ENCODE results near the gene GNPDA1. TPM values are rescaled to one million over a fixed set of nuclear protein-coding genes. Genes with fewer than 3 reads are reported as not detected.

The GNPDA1 gene
- total RNA-seq, 1 donor from 2014 or later = 36.2 TPM

DNA sequence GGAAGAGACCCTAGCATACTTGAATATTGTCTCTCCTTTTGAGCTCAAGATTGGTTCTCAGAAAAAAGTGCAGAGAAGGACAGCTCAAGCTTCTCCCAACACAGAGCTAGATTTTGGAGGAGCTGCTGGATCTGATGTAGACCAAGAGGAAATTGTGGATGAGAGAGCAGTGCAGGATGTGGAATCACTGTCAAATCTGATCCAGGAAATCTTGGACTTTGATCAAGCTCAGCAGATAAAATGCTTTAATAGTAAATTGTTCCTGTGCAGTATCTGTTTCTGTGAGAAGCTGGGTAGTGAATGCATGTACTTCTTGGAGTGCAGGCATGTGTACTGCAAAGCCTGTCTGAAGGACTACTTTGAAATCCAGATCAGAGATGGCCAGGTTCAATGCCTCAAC is 34.4 kb downstream of the GNPDA1 start:
- TF ChIP-seq, protein P1, sequence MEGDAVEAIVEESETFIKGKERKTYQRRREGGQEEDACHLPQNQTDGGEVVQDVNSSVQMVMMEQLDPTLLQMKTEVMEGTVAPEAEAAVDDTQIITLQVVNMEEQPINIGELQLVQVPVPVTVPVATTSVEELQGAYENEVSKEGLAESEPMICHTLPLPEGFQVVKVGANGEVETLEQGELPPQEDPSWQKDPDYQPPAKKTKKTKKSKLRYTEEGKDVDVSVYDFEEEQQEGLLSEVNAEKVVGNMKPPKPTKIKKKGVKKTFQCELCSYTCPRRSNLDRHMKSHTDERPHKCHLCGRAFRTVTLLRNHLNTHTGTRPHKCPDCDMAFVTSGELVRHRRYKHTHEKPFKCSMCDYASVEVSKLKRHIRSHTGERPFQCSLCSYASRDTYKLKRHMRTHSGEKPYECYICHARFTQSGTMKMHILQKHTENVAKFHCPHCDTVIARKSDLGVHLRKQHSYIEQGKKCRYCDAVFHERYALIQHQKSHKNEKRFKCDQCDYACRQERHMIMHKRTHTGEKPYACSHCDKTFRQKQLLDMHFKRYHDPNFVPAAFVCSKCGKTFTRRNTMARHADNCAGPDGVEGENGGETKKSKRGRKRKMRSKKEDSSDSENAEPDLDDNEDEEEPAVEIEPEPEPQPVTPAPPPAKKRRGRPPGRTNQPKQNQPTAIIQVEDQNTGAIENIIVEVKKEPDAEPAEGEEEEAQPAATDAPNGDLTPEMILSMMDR (IDR thresholded peaks at IDR 0.05) = no peak
- no peak overlapping the region for H3K27ac ChIP-seq
- peaks cover 94% of the 10 kb centered on the region for H3K36me3 ChIP-seq
- intact Hi-C loops (cut with DNase I) = no loop called here
- DNase-seq (no peak), ATAC-seq (no peak)
- peaks cover 7% of the 10 kb centered on the region for H3K4me1 ChIP-seq
- no peaks in the 10 kb centered on the region for H3K9me3 ChIP-seq
- no peaks in the 10 kb centered on the region for H3K27me3 ChIP-seq
- H3K4me3 ChIP-seq = no peak overlapping the region

DNA sequence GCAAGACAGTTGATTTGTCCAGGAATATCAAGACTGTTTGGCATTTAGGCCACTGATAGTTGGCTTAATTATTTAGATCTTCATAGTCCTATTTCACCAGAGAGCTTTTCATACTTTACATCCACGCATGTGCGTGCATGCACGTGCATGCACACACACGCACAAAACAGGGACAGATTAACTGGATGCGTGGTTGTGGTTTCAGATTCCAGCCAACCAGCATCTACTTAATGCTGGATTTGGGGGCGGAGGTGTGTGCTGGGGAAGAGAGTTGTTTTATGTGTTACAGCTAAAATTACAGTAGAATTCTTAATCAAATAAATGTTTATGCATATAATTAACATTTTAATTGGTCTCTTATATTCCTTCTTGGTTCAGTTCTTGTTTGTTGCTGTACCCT is 36.7 kb downstream of the GNPDA1 start:
- no peak for ATAC-seq
- no peak for DNase-seq
- no peaks in the 10 kb centered on the region for H3K27me3 ChIP-seq
- no peak overlapping the region for H3K4me3 ChIP-seq
- H3K9me3 ChIP-seq = no peaks in the 10 kb centered on the region
- H3K36me3 ChIP-seq = peaks cover 87% of the 10 kb centered on the region
- intact Hi-C loops (cut with DNase I) = no loop called here
- peaks cover 7% of the 10 kb centered on the region for H3K4me1 ChIP-seq
- TF ChIP-seq, protein P1 (IDR thresholded peaks at IDR 0.05) = no peak
- H3K27ac ChIP-seq = no peak overlapping the region

DNA sequence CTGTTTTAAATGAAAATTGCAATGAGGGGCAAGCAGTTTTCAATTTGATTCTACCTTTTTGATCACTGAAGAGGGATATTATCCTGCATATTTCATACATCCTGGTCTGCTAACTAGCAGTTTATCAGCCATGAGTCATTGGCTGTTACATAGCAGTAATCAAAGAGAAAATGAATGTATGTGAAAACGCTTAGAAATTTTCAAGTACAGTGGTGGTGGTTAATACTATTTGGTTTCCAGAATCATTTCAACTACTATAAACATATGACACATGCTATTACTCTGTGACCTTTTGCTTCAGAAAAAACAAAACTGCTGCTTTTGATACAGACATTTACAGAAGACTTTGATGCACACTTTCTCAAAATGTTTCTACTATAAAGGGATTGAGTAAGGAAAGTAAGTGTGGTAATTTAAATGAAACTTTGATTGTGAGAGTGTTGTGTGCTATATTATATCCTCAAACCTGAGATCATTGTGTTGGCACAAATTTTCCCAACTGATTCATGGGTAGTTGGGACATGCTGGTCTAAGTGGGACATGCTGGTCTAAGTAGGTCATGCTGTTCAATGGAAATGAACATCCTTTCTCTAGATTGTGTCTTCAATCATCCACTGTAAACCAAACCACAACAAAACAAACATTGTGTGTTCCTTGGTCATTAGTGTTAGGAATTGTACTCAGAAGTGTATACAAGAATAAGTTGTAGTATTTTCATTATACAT is 38.8 kb downstream of the GNPDA1 start:
- Histone ChIP-seq H3K36me3 (peaks cover 67% of the 10 kb centered on the region), H3K27ac (no peak overlapping the region), H3K4me3 (no peak overlapping the region), H3K4me1 (peaks cover 20% of the 10 kb centered on the region), H3K9me3 (no peaks in the 10 kb centered on the region), H3K27me3 (no peaks in the 10 kb centered on the region)
- intact Hi-C loops (cut with DNase I) = no loop called here
- DNase-seq (no peak), ATAC-seq (no peak)
- TF ChIP-seq, protein P1 (IDR thresholded peaks at IDR 0.05) = no peak

DNA sequence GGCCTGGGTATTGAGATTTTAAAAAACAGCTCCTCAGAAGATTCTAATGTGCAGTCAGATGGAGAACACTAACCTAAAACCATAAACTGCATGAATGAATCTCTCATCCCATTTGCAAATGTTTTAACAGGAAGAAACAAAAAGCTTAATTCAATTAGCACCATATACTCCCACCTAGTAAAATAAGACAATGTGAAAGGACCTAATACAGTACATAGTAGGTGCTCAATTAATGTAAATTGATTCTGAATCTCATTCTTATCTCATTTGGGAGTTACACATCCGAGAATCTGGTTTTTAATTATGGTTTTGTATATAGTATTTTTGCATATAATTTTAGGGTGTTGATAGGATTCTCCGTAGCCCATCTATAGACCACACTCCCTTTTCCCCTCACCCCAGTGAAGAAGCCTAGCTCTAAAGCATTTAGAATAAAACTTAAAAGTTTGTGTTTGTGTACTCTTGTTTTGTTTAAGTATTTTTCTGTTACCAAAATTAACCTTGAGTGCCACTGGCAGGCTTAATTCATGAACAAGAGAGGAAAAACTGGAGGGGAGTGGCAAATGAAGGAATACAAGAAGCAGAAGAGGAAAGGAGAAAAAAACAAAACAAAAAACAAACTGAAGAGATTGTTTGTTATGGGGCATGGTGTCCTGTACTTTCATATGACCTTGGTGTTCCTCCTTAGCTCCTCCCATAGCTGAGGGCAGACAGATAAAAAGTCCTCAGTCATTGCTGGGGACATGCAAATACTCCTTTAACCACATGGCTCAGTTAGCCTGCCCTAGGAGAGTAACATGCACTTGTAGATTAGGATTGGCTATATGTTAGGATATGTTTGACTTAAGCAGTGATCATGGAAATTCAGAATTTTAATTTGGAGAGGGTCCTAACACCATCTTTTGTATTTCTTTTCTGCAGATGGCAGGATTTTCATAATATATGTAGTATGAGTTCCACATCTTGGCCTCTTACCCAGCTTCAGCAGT is 42.8 kb downstream of the GNPDA1 start:
- Histone ChIP-seq H3K36me3 (peaks cover 32% of the 10 kb centered on the region), H3K4me1 (peaks cover 20% of the 10 kb centered on the region), H3K27ac (peak overlapping the region; percentile 98), H3K4me3 (peak overlapping the region; percentile 77), H3K27me3 (no peaks in the 10 kb centered on the region), H3K9me3 (no peaks in the 10 kb centered on the region)
- DNase-seq (no peak), ATAC-seq (peak; percentile 5)
- TF ChIP-seq, protein P1 (IDR thresholded peaks at IDR 0.05) = no peak
- intact Hi-C loops (cut with DNase I) = no loop called here

DNA sequence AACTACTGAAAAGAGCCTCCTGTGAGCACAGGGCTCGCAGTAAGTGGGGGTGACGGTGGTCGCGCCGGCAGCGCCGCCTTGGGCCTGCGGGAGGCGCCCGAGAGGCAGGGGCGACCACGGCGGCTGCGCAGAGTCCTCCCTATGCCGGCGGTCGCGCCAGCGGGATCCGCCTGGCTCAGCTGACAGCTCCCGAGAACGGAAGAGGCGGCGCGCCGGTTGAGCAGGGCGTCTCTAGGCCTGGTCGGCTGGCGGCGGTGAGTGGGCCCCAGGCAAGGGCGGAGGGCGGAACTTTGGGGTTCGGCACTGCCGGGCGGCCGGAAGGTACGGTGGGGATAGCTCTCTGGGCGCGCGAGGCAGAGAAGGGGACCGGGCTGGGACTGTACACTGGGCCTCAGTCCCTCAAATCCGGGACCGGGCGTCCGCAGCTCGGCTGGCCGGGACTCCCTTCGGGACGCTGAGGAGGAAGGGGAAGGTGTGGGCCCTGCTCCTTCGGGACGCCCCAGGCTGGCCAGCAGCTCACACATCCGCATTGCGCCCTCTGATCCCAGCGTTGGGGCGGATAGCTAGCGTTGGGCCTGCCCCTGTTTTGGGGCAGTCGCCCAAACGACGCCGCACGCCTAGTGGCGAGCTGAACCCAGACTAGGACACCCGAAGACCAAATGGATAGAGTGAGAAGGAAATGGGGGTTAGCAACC is 43.8 kb downstream of the GNPDA1 start, which contains the start of gene RNF14:
RNF14 (plus strand) TSS at position 192 of the 695 bp plus-strand sequence. CDS start 4,484 bp downstream, outside the sequence.
- H3K9me3 ChIP-seq = no peaks in the 10 kb centered on the region
- ATAC-seq = peak; percentile 98
- H3K4me1 ChIP-seq = peaks cover 14% of the 10 kb centered on the region
- H3K27ac ChIP-seq = peak within 1 kb of the TSS; percentile 98
- H3K4me3 ChIP-seq = peak within 1 kb of the TSS; percentile 77
- H3K27me3 ChIP-seq = no peaks in the 10 kb centered on the region
- DNase-seq = peak; percentile 99
- peaks cover 22% of the 10 kb centered on the region for H3K36me3 ChIP-seq
- TF ChIP-seq, protein P1 (IDR thresholded peaks at IDR 0.05) = peak; percentile 99
- intact Hi-C loops (cut with DNase I) = no loop called here
